Neural crest cell (in vitro differentiated cells): ENCODE results near the gene NKPD1. TPM values are rescaled to one million over a fixed set of nuclear protein-coding genes. Genes with fewer than 3 reads are reported as not detected.

Experiments used
- DNase-seq: peaks from one replicate; pipeline ENCODE4 v3.0.0; 2021; ENCODE audit warnings: low read depth, mixed read lengths, low spot score
- H3K27ac Mint-ChIP-seq: one replicate; pipeline ENCODE4 v1.8.0; 2021; ENCODE audit warnings: mild to moderate bottlenecking, mixed read lengths; ENCODE audit not compliant: unreplicated experiment
- H3K27me3 Mint-ChIP-seq: 2 replicates; pipeline ENCODE4 v1.8.0; 2021; ENCODE audit warnings: low read depth, mild to moderate bottlenecking, mixed read lengths
- H3K36me3 Mint-ChIP-seq: 2 replicates; pipeline ENCODE4 v1.8.0; 2021; ENCODE audit warnings: low read depth, mild to moderate bottlenecking, mixed read lengths
- H3K4me1 Mint-ChIP-seq: 2 replicates; pipeline ENCODE4 v1.8.0; 2021; ENCODE audit warnings: mixed read lengths
- H3K4me3 Mint-ChIP-seq: one replicate; pipeline ENCODE4 v1.8.0; 2021; ENCODE audit warnings: mild to moderate bottlenecking, mixed read lengths
- H3K9me3 Mint-ChIP-seq: 2 replicates; pipeline ENCODE4 v1.8.0; 2021; ENCODE audit warnings: mixed read lengths
- total RNA-seq: library from RNA; stranded (reverse); gene quantifications from 2 replicates; pipeline ENCODE4 v1.2.1, GENCODE V29; 2021
- TF ChIP-seq, protein P1 (sequence below): fragments of 200-600 bp; sonication (generic); conservative IDR thresholded peaks from 2 replicates; pipeline ENCODE4 v1.5.0; 2021; ENCODE audit warnings: antibody characterized with exemption, mild to moderate bottlenecking

The NKPD1 gene
- total RNA-seq, 1 donor from 2014 or later = 0.16 TPM

GRCh38 chr19:45172173-45172572 is 11.4 kb upstream of the NKPD1 start:
- peaks cover 10% of the 10 kb centered on the region for H3K4me1 Mint-ChIP-seq
- H3K27ac Mint-ChIP-seq = no peak overlapping the region
- no peaks in the 10 kb centered on the region for H3K9me3 Mint-ChIP-seq
- H3K27me3 Mint-ChIP-seq = no peaks in the 10 kb centered on the region
- no peak for DNase-seq
- TF ChIP-seq, protein P1, sequence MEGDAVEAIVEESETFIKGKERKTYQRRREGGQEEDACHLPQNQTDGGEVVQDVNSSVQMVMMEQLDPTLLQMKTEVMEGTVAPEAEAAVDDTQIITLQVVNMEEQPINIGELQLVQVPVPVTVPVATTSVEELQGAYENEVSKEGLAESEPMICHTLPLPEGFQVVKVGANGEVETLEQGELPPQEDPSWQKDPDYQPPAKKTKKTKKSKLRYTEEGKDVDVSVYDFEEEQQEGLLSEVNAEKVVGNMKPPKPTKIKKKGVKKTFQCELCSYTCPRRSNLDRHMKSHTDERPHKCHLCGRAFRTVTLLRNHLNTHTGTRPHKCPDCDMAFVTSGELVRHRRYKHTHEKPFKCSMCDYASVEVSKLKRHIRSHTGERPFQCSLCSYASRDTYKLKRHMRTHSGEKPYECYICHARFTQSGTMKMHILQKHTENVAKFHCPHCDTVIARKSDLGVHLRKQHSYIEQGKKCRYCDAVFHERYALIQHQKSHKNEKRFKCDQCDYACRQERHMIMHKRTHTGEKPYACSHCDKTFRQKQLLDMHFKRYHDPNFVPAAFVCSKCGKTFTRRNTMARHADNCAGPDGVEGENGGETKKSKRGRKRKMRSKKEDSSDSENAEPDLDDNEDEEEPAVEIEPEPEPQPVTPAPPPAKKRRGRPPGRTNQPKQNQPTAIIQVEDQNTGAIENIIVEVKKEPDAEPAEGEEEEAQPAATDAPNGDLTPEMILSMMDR = no peak
- H3K36me3 Mint-ChIP-seq = no peaks in the 10 kb centered on the region
- H3K4me3 Mint-ChIP-seq = no peak overlapping the region

DNA sequence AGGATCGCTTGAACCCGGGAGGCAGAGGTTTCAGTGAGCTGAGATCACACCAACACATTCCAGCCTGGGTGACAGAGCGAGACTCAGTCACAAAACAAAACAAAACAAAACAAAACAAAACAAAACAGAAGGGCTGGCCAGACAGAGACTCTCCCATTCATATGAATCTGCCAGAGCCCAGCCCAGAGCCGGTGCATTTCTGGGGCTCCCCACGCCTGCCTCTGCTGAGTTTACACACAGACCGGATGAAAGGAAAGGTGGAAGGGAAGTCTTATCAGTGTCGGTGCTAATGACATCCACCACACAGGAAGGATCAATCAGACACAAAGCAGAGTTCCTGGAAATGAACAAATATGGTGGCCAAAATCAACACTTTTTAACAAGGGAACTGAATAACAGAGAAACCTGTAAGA is 10.4 kb upstream of the NKPD1 start:
- H3K27me3 Mint-ChIP-seq = no peaks in the 10 kb centered on the region
- no peak overlapping the region for H3K27ac Mint-ChIP-seq
- H3K4me1 Mint-ChIP-seq = peaks cover 15% of the 10 kb centered on the region
- no peak overlapping the region for H3K4me3 Mint-ChIP-seq
- H3K9me3 Mint-ChIP-seq = no peaks in the 10 kb centered on the region
- DNase-seq = no peak
- TF ChIP-seq, protein P1 = no peak
- H3K36me3 Mint-ChIP-seq = no peaks in the 10 kb centered on the region

DNA sequence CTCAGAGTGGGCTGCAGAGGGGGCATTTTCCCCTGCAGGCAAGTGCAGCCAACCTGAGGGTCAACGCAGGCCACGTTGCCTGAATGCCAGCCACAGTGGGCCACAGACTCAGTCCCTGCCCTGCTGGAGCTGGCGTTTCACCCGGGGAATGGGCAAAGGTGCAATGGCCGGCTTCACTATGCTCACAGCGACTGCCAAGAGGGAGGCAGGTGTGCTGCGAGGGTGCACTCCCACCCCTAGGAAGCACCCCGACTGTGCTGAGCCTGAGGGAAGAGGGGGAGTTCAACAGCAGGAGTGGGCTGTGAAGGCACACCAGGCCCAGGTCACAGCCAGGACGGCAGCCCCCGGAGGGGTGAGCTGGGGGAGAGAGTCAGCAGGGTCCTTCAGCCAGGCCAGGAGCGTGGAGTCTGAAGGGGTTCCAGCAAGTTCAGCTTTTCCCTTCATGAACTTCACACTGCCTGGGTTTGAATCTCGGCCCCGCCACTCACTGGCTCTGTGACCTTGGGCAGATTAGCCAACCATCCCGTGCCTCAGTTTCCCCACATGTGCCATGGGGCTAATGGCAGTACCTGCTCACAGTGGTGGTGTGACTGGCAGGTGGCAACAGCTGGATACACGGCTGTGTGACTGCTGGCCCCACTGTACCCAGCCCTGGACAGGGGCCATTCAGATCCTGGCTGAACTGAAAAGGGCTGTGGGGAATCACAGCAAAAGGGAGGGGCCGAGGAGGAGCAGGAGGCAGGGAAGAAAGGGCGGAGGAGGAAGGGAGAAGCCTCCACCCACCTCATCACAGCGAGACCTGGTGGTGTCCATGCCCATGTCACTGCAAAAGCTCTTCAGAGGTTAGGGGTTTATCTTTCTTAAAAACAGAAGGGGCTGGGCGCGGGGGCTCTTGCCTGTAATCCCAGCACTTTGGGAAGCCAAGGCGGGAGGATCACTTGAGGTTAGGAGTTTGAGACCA is 9.6 kb upstream of the NKPD1 start:
- H3K4me1 Mint-ChIP-seq = peaks cover 14% of the 10 kb centered on the region
- TF ChIP-seq, protein P1 = no peak
- no peaks in the 10 kb centered on the region for H3K9me3 Mint-ChIP-seq
- no peak overlapping the region for H3K4me3 Mint-ChIP-seq
- DNase-seq = no peak
- H3K27ac Mint-ChIP-seq = no peak overlapping the region
- H3K27me3 Mint-ChIP-seq = no peaks in the 10 kb centered on the region
- H3K36me3 Mint-ChIP-seq = no peaks in the 10 kb centered on the region

DNA sequence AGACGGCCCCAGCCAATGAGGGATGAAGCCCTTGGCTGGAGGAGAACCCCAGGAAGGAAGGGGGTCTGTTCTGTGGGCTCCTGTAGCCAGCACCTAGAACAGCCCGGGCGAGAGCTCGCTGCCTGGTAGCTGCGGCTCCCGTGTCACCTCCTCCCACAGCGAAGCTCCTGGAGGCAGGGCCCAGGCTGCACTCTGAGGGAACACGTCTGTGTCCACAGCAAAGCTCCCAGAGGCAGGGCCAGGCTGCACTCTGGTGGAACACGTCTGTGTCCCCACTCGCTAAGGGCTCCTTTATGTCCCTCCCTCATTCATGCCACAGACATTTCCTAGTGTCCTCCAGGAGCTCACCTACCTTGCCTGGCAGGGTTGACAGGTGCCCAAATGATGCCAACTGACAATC is 8.8 kb upstream of the NKPD1 start:
- Mint-ChIP-seq H3K27me3 (no peaks in the 10 kb centered on the region), H3K4me1 (peaks cover 12% of the 10 kb centered on the region)
- TF ChIP-seq, protein P1 = no peak

DNA sequence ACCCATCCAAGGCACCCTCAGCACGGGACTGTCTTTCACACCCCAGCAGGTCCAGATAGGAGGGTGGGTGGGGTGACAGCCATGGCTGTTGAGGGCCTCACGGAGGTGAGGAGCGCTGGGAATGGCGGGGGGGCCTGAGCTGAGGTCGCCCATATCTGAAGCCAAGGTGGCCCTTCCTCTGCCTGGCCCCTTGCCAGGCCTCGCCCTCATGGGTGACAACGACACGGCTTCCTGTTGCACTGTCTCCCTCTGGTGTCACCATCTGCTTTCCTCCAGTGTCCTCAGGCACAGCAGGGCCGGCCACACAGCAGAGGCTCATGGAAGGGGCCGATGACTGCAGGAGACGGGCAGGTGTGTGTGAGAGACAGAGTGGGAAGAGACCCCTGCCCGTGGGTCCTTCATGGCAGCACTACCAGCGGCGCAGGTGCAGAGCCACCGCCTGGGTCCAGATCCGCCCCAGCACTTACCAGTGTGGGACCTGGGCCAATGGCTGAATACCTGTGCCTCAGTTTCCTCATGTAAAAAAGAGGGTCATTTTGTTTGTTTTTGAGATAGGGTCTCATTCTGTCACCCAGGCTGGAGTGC is 8.1 kb upstream of the NKPD1 start:
- H3K36me3 Mint-ChIP-seq = no peaks in the 10 kb centered on the region
- H3K27ac Mint-ChIP-seq = no peak overlapping the region
- H3K4me3 Mint-ChIP-seq = no peak overlapping the region

More for the DNA sequence above, 8.8 kb upstream of the NKPD1 start:
- no peak overlapping the region for H3K27ac Mint-ChIP-seq
- no peaks in the 10 kb centered on the region for H3K36me3 Mint-ChIP-seq
- H3K4me3 Mint-ChIP-seq = no peak overlapping the region
- no peak for DNase-seq
- no peaks in the 10 kb centered on the region for H3K9me3 Mint-ChIP-seq

More for the DNA sequence above, 8.1 kb upstream of the NKPD1 start:
- DNase-seq = no peak
- H3K27me3 Mint-ChIP-seq = no peaks in the 10 kb centered on the region
- TF ChIP-seq, protein P1 = no peak
- H3K9me3 Mint-ChIP-seq = no peaks in the 10 kb centered on the region
- H3K4me1 Mint-ChIP-seq = peaks cover 12% of the 10 kb centered on the region
